Brain pericyte (primary cell): Measurements from ENCODE around the gene ZCCHC4.

ENCODE experiments used
- DNase-seq: peaks from one replicate; pipeline ENCODE4 v3.0.0-alpha.2; 2012; ENCODE audit warnings: low read depth, low spot score

The ZCCHC4 gene

GRCh38 chr4:25377572-25378436 is 65.2 kb downstream of the ZCCHC4 start:
- no peak for DNase-seq

- no peak for DNase-seq
These were observed 65.8 kb downstream of the ZCCHC4 start for GRCh38 chr4:25378437-25378743.

GRCh38 chr4:25379591-25379990 is 67.0 kb downstream of the ZCCHC4 start:
- no peak for DNase-seq

GRCh38 chr4:25383647-25384046 is 71.1 kb downstream of the ZCCHC4 start:
- DNase-seq: no peak

DNA sequence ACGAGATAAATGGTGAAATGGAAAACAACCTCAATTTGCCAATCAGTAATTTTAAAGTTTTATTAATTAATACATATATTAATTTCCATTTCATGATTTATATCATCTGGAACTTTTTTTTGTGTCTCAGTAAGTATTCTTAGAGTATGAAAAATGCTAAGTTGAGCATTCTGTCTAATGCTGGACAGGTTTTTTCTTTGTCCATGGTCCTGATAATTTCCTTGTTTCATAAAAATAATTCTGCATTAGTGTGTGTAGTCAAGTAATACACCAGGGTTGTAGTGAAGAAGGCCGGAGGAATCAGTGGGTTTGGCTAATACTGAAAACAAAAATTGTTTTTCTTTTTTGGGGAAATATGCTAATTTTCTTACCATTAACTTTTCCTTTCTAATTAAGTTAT is 74.4 kb downstream of the ZCCHC4 start:
- DNase-seq: no peak

DNA sequence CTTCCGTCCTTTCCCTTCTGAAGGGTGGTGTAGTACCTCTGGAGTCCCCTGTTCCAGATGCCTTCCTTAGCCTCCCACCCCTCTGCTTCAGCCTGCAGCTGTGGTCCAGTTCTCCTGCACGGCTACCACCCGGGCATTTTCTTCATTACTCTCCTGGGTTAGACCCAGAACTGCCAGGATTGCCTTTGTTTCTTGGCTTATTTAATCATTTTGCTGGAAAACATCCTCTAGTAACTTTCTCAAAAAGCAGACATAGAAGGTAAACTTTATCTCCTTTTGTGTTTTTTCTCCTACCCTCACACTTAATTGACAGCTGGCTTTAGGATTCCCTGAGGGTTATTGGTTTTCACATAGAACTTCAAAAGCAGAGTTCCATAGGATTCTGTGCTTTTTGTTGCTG is 84.7 kb downstream of the ZCCHC4 start:
- no peak for DNase-seq

DNA sequence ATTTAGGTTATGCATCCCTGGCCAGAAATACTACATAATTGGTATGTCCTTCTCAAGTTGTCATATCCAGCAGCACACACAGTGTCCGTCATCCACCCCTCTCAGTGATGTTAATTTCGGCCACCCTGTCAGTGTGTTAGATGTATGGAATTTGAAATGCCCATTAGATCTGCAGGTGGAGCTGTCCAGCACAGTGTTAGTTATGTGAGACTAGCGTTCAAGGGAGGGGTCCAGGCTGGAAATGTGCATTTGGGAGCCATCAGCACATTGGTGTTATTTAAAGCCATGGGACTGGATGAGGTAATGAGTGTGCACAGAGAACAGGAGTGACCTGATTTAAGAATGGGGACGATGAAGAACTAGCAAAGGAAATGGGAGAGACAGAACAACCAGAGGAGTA is 86.9 kb downstream of the ZCCHC4 start:
- no peak for DNase-seq

GRCh38 chr4:25401066-25401465 is 88.5 kb downstream of the ZCCHC4 start:
- no peak for DNase-seq

- DNase-seq: no peak
These were observed 89.9 kb downstream of the ZCCHC4 start for GRCh38 chr4:25402521-25402920.

DNA sequence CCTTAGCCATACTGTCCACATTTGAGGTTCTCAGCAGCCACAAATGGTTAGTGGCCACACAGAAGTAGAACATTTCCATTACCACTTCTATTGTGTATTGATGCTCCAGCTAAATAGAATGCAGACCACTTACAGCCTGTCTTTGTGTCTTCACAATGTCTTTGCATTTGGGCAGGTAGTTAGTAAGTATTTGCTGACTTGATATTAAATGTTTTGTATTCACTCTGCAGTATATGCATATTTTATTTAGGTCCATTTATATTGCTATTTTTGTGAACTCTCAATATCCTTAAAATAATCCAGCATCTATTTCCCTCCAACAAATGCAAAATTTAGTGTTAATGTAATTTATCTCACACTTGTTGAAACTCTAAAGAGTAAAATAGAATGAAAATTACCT is 91.1 kb downstream of the ZCCHC4 start:
- DNase-seq: no peak

DNA sequence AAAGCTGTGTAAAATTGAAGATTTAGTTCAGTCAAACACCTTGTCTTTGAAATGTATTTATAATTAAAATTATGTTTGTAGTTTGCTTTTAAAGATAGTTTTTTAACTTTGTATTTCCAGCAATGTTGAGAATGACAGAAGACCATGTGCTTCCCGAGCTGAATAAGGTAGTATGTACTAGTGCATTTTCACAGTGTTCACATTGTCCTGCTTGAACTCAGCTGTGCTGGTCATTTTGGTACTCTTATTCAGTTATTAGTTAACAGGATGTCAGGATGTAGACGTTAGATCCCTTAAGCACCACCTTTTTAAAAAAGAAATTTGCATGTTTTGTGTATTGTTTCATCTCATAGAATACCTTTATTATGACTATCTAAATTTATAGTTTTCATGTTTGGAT is 92.9 kb downstream of the ZCCHC4 start:
- no peak for DNase-seq

- no peak for DNase-seq
These were observed 93.6 kb downstream of the ZCCHC4 start for GRCh38 chr4:25406081-25406692.

DNA sequence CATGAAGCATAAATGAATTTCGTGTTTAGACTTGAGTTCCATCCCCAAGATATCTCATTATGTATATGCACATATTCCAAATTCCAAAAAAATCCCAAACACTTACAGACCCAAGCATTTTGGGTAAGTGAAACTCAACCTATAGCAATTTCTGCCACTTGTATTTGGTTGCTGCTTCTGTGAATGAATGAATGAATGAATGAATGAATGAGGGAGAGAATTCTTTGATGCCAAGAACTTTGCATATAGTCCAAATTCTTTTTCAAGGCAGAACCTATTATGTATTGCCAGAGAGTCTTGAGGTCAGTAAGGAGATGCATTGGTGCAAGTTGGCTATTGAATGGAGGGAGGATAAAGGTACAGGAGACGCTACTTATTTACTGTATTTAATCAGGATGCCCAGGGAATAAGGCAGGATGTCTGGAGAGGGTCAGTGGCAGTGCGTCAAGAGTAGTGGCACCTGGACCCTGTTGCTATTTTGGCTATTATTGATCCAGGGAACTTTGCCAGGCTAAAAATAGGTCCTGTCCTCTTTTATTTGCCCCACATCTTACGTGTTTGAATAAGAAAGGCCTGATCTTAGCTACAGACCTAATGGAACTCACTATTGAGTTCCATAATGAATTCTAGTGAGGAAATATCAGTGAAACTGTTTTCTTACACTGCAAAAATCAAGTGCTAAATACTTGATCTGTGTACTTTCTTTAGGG is 98.4 kb downstream of the ZCCHC4 start:
- no peak for DNase-seq

GRCh38 chr4:25413261-25413660 is 100.7 kb downstream of the ZCCHC4 start:
- no peak for DNase-seq

DNA sequence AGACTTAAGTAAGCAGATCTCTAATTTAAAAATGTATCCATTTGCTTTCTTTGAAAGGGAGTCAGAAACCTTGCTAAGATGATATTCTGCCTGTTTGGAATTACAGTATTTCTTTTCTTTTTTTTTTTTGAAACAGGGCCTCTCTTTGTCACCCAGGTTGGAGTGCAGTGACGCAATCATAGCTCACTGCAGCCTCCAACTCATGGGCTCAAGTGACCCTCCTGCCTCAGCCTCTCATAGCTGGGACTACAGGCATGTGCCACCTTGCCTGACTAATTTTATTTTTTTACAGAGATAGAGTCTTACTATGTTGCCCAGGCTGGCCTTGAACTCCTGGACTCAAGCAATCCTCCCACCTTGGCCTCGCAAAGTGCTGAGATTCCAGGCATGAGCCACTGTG is 104.4 kb downstream of the ZCCHC4 start:
- DNase-seq: no peak
